ENCODE data around the gene NES.

DNA sequence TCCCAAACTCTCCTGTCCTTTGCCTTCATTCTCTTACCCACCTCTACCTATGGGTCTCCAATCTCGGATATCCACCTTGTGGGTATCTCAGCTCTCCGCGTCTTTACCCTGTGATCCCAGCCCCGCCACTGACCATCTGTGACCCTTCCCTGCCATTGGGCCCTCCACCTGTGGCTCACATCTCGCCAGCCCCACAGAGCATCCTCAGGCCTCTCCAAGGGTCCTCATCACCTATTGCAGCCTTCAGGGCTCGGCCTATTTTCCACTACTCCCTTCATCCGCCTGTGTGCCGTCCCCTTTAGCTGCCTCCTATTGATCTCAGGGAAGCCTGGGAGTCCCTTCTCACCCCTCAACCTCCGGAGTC, 24.2 kb downstream of the NES start:
- TF ChIP-seq POLR2AphosphoS5 (IDR thresholded peaks at IDR 0.05; ENCODE audit: low read depth) = no peak
- TF ChIP-seq, protein P1, sequence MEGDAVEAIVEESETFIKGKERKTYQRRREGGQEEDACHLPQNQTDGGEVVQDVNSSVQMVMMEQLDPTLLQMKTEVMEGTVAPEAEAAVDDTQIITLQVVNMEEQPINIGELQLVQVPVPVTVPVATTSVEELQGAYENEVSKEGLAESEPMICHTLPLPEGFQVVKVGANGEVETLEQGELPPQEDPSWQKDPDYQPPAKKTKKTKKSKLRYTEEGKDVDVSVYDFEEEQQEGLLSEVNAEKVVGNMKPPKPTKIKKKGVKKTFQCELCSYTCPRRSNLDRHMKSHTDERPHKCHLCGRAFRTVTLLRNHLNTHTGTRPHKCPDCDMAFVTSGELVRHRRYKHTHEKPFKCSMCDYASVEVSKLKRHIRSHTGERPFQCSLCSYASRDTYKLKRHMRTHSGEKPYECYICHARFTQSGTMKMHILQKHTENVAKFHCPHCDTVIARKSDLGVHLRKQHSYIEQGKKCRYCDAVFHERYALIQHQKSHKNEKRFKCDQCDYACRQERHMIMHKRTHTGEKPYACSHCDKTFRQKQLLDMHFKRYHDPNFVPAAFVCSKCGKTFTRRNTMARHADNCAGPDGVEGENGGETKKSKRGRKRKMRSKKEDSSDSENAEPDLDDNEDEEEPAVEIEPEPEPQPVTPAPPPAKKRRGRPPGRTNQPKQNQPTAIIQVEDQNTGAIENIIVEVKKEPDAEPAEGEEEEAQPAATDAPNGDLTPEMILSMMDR (IDR thresholded peaks at IDR 0.05; ENCODE audit: insufficient read depth, low read length) = no peak
- no peak for TF ChIP-seq SPI1 (IDR thresholded peaks at IDR 0.05; ENCODE audit: borderline replicate concordance, low read depth)
- TF ChIP-seq GABPA (IDR thresholded peaks at IDR 0.05; ENCODE audit: low read depth) = no peak
